HL-60 (cell line): Measurements from ENCODE around the gene AKT2.

Experiments
- CTCF ChIP-seq: IDR thresholded peaks from one replicate; pipeline ENCODE4 v1.5.1; 2011; ENCODE audit warnings: low read length, control low read depth, inconsistent platforms; ENCODE audit not compliant: insufficient read depth
- REST ChIP-seq: IDR thresholded peaks from 2 replicates; pipeline ENCODE4 v1.6.1; 2012; ENCODE audit warnings: low read depth; ENCODE audit not compliant: insufficient replicate concordance
- SPI1 ChIP-seq: IDR thresholded peaks from 2 replicates; pipeline ENCODE4 v1.6.1; 2012; ENCODE audit warnings: low read depth, mild to moderate bottlenecking, borderline replicate concordance

GRCh38 chr19:40198272-40198990, 86.7 kb downstream of the AKT2 start:
- TF ChIP-seq CTCF (no peak), SPI1 (no peak), REST (no peak)
